T-helper 1 cell treated with Interleukin-12 subunit alpha and Interleukin-12 subunit beta and Interleukin-4 antibody, amounts not matched to agents 30 ng/mL and 1 ng/mL, for 36 hours (primary cell): ENCODE results near the gene TYR. TPM values are rescaled to one million over a fixed set of nuclear protein-coding genes. Genes with fewer than 3 reads are reported as not detected.
"Not testable (repeated sequence)": the region's sequence is repeated elsewhere in the genome, so short reads cannot be mapped to it uniquely, and the experiment has no call there.

Experiments
- intact Hi-C: fragments of 100-400 bp; cut with micrococcal nuclease; formaldehyde crosslinking; loops from one replicate; pipeline ENCODE4 v1.15.1; 2024
- total RNA-seq: library from RNA; stranded (reverse); gene quantifications from 2 replicates; pipeline ENCODE4 v1.2.3, GENCODE V29; 2022

TYR gene
- total RNA-seq, result not detected in 2 replicates

GRCh38 chr11:89177691-89178231, at the start of gene TYR:
Gene TYR (plus strand): TSS chr11:89177875. CDS start chr11:89177954, 79 bp downstream.
- intact Hi-C loops, result no loop called here

DNA sequence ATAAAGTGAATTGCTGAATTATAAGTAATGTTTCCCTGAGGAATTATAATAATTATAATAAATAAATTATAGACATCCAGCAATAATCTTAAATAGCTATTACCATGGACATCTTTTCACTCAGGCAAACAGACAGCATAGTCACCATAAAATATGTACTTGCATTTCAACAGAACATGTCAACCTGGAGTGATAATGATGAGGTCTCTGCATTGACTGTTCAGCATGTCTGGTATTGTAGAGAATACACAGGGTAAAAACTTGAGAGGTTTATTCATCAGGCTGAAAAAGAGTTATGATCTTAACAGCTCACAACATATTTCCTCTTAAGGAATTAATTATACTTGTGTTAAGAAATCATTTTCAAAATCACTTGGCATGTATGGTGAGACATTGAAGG, 41.1 kb upstream of the TYR start:
- intact Hi-C loops, result no loop called here

DNA sequence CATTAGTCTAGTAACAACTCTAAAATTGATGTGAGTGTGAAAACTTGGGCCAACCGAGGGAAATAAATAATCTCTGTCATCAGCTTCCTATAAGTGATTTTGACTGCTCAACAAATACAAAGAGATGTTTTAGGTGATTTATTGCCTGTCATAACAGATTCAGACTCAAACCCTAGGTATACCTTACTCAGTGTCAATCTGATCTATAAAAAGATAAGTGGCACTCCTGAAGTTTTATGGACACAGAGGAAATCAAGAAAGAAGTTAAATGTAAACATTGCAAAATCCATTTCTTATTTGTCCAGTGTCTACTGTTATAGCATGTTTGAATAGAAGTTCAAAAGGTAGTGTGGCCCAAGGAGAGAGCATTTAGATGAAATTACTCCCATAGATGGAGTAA, 30.4 kb upstream of the TYR start:
- intact Hi-C loops, result no loop called here

DNA sequence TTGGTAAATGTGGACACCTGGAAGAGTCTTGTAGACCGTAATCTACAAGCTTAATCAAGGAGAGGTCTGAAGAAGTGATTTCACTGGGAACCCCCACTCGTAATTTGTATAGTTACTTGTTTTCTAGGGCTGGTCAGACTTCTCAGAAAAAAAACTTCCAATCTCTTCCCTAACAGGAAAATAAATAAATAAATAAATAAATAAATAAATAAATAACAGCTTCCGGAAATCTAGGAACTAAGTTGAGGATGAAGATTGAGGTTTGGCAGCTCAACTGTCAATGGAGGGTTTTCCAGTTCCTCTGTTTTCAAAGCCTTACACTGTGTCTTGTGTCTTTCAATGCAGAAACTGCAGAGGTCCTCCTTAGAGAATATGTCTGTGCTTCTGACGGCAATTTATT, 17.7 kb upstream of the TYR start:
- intact Hi-C loops, result loop anchor here (2.0 kb wide), 1 partner anchor 37 kb away; no protein-coding TSS in a partner anchor

DNA sequence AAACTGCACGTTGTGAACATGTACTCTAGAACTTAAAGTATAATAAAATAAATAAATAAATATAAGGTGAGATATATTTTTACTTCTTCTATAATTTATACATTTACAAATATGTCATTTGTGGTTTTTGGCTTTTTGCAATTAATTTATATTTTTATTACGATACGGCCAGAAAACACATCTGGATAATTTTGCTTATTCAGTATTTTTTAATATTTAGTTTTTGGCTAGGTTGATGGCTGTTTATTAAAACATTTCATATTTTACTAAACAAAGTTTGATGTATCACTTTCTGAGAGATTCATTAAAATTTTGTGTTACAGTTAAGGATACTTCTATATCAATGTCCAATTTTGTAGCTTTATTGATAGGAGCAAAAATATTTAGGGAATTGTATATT, 15.7 kb upstream of the TYR start:
- intact Hi-C loops, result no loop called here

- intact Hi-C loops, result no loop called here
These were observed 14.0 kb upstream of the TYR start for GRCh38 chr11:89163686-89164085.

- intact Hi-C loops, result no loop called here
These were observed 9.3 kb upstream of the TYR start for GRCh38 chr11:89168396-89168795.

DNA sequence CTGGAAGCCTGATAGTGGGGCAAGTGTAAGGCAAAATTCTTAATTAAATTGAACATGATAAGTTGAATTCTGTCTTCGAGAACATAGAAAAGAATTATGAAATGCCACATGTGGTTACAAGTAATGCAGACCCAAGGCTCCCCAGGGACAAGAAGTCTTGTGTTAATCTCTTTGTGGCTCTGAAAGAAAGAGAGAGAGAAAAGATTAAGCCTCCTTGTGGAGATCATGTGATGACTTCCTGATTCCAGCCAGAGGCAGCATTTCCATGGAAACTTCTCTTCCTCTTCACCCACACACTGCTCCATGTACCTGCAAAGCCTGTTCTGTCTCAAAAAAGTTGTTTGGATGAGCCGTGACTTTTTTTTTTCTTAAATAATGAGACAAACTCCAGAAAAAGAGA, 1.9 kb upstream of the TYR start:
- intact Hi-C loops, result no loop called here

DNA sequence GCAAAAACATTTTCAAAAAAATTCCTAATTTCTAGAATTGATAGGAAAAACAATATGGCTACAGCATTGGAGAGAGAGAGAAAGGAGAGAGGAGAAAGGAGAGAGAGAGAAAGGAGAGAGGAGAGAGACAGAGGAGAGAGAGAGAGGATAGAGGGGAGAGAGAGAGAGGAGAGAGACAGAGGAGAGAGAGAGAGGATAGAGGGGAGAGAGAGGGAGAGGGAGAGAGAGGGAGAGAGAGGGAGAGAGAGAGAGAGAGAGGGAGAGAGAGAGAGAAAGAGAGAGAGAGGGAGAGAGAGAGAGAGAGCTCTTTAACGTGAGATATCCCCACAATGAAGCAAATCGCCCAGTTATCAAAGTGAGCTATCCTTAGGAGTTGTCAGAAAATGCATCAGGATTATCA, 737 bp upstream of the TYR start:
- intact Hi-C loops, result no loop called here

DNA sequence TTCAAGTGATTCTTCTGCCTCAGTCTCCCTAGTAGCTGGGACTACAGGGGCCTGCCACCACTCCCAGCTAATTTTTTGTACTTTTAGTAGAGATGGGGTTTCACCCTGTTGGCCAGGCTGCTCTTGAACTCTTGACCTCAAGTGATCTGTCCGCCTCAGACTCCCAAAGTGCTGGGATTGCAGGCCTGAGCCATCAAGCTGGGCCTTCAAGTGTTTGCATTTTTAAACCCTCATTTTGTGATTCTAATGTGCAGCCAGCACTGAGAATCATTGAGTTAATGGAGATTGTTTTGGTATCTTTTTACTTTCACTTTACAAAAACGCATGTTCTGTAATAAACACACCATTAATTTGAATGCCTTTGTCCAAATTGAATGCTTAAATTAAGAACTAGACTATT, 3.4 kb downstream of the TYR start:
- intact Hi-C loops, result no loop called here

DNA sequence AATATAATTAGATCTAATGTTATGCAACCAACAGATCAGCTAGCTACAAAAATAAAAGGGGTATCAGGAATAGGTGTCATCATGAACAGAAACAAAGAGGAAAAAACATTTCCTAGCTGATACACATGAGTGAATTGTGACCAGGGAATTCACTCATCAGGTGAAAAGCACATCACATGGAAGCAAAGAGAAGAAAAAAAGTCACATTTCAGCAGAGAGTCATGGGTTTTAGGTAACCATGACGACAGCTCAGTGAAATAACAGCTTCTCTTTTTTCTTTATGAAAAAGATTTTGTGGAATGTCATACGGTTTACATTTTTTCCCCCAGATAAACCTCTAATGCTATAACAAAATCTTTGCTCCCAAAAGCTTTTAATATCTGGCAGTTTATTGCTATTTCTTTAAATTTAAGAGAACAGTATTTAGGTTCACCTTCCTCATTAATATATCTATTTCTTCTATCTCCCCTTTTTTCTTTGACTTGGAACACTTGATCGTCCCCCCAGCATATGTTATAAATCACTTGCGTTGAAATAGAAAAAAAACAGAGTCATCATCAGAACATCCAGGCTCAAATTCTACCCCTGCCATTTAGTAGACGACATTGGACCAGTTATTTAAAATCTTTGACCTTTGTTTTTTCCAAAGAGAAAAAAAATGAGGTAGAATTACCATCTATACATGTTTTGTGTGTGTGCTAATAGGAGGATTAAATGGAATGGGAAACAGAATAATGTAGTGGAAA, 5.3 kb downstream of the TYR start:
- intact Hi-C loops, result no loop called here

GRCh38 chr11:89184021-89184420, 6.3 kb downstream of the TYR start:
- intact Hi-C loops, result no loop called here

- intact Hi-C loops, result no loop called here
These were observed 12.1 kb downstream of the TYR start for GRCh38 chr11:89189776-89190175.

DNA sequence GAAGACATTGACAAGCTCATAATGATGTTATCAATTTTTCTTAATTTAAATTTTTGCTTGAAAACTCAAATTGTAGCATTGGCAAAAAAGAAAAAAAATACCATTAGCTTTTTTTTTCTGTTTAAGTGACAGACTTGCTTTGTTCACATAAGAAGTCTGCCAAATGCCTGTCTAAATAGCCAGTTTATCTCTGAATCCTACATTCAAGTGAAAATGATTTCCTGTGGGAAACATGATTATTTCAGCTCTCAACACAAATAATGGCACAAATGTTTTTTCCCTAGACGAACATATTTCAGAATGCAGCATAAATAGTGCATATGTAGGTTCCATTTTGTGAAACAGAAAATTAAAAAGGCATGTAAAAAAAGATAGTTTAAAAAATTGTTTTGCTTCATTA, 23.5 kb downstream of the TYR start:
- intact Hi-C loops, result no loop called here

DNA sequence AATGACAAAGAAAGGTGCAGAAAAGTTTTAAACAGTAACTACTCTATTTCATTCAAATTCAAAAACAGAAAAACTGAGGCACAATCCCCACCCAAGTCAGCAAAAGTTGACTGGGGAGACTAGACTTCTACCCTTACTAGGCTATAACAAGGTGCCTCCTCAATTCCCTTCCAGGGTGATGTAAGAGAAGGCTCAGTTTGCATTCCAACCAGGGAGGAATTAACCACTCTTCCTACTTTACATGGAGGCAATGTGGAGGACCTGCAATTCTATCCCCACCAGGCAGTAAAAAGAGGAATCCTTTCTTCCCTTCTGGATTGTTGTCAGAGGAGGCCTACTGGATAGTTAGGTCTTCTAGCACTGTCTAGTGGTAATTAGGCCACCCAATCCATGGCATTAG, 26.1 kb downstream of the TYR start:
- intact Hi-C loops, result no loop called here

DNA sequence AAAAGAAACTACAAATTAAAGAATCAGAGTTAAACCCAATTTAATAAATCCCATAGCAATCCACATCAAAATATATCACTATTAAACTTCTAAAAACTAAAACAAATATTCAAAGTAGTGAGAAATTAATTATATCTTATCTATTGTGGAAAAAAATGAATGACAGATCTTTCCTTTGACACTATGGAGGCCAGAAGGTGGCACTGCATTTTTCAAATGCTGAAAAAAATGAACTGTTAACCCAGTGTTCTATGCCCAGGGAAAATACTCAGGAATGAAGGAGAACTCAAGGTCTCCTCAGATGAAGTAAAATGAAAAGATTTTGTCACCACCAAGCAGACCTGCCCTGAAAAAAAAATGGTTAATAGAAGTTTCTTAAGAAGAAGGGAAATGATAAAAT, 27.7 kb downstream of the TYR start:
- intact Hi-C loops, result no loop called here

DNA sequence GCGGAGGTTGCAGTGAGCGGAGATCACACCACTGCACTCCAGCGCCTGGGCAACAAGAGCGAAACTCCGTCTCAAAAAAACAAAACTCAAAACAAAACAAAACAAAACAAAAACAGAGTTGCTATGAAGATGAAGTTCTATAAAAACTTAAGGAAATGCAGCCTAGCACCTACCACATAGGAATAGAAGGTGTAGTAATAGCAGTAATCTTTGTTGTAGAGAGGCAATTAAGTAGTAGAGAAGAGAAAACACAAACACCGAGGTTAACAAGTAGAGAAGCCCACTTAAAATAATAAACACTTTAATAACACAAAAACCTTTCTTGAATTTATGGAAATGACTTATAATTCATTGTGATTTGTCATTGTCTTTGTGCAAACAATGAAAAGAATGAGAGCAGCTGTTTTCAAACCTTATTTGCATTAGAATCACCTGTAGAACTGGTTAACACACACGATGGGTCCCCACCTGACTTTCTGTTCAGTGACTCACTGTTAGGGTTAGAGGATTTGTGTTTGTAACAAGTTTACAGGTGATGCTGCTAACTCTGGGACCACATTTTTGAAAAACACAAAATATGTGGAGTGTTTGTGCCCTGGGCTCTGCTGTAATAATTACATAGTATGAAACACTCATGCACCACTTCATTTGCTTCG, 43.1 kb downstream of the TYR start:
- intact Hi-C loops, result no loop called here

- intact Hi-C loops, result no loop called here
These were observed 57.4 kb downstream of the TYR start for GRCh38 chr11:89235083-89235482.

DNA sequence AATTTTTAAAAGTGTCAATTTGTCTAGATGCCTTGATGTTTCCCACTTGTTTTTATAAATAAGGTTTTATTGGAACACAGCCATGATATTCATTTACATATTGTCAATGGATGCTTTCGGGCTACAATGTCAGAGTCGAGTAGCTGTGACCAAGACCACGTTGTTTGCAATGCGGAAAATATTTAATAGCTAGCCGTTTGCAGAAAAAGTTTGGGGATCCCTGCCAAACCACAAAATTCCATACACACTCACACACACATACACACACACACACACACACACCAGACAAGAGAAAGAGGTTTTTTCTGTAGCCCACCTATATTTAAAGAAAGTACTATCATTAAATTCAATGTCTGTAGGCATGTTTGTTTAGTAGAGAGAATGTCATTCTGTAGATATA, 58.3 kb downstream of the TYR start:
- intact Hi-C loops, result no loop called here

DNA sequence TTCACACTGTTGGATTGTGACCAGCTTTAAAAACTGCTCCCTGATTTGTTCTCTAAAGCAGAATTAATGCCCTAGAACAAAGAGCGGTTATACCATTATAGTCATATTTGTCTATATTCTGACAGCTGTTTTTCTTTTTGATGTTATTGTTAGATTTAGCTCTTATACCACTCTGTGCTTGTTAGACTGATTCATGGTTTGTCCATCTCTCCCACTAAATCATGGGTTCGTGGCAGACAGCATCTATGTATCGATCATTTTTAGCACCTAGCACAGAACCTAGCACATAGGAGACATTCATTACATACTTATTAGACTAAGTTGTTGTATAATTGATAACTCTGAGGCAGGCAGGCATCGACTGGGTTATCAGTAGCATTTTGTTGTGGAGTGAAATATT, 69.3 kb downstream of the TYR start:
- intact Hi-C loops, result not testable (repeated sequence)

GRCh38 chr11:89249196-89249595, 71.5 kb downstream of the TYR start:
- intact Hi-C loops, result no loop called here

DNA sequence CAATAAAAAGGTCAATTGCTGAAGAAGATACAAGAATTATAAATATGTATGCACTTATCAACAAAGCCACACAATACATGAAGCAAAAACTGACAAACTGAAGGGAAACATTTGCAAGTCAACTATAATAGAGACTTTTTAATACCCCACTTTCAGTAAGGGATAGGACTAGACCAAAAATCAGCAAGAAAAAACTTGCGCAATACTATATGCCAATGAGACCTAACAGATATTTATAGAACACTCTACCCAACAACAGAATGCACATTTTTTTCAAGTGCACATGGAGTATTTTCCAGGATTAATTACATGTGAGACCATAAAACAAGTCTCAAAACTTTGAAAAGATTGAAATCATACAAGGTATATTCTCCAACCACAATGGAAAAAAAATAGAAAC, 83.8 kb downstream of the TYR start:
- intact Hi-C loops, result not testable (repeated sequence)
